Thyroid gland (tissue), 4 donors: ENCODE results near the gene MTA3.

Source experiments
- CTCF ChIP-seq, 6 experiments: fragments of 200-600 bp in 3 of 6; fragments of 450-650 bp in 3 of 6; sonication (generic) in 3 of 6; IDR thresholded peaks; one replicate each; pipeline ENCODE4 v1.5.1; 2016 to 2019; ENCODE audit warnings: antibody characterized with exemption in 6 of 6, mild to moderate bottlenecking in 2 of 6, inconsistent platforms in 1 of 6, moderate library complexity in 1 of 6
- POLR2A ChIP-seq, 2 donors: fragments of 450-650 bp; IDR thresholded peaks; one replicate each; pipeline ENCODE4 v1.6.1; 2017; ENCODE audit warnings: antibody characterized with exemption in 2 of 2, mild to moderate bottlenecking in 2 of 2, moderate library complexity in 1 of 2

GRCh38 chr2:42792583-42793333 is 224.3 kb downstream of the MTA3 start, which contains the start of gene HAAO:
- TF ChIP-seq CTCF (IDR thresholded peaks at IDR 0.05), result peak in 2 of 6 experiments; percentile 29 to 32
- TF ChIP-seq POLR2A (IDR thresholded peaks at IDR 0.05), result peak in 1 of 2 donors; percentile 30
